GM19397 (cell line): ENCODE measurements around the gene MRPS18A.
"Not testable (repeated sequence)": the region's sequence is repeated elsewhere in the genome, so short reads cannot be mapped to it uniquely, and the experiment has no call there.

Experiments used
- ATAC-seq: cut with Tn5 transposase; IDR thresholded peaks from one replicate; pipeline ENCODE4 v1.9.1; 2021; ENCODE audit warnings: mild to moderate bottlenecking, moderate library complexity; ENCODE audit not compliant: unreplicated experiment

Gene MRPS18A

DNA sequence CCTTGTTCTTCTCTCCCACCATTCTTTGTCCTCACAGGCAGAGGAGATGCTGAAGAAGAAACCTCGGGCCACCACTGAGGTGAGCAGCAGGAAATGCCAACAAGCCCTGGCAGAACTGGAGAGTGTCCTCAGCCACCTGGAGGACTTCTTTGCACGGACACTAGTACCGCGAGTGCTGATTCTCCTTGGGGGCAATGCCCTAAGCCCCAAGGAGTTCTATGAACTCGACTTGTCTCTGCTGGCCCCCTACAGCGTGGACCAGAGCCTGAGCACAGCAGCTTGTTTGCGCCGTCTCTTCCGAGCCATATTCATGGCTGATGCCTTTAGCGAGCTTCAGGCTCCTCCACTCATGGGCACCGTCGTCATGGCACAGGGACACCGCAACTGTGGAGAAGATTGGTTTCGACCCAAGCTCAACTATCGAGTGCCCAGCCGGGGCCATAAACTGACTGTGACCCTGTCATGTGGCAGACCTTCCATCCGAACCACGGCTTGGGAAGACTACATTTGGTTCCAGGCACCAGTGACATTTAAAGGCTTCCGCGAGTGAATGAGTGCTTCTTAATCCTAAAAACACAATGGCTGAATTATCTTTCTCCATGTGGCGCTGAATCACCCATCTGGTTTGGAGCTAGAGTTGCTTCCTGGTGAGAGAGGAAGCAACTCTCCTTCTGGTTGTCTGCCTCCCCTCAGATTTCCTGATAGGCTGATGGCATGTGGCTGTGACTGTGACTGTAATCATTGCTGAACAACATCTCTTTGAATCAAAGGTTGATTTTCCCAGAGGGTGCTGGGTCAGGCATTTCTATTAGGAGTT, 47.4 kb downstream of the MRPS18A start:
- no peak for ATAC-seq

DNA sequence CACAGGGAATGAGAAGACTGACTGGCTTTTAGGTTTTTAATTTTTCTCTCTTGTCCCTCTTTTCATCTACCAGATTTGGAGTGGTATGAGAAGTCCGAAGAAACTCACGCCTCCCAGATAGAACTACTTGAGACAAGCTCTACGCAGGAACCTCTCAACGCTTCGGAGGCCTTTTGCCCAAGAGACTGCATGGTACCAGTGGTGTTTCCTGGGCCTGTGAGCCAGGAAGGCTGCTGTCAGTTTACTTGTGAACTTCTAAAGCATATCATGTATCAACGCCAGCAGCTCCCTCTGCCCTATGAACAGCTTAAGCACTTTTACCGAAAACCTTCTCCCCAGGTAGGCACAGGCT, 51.3 kb downstream of the MRPS18A start:
- no peak for ATAC-seq

- peak; percentile 89 for ATAC-seq
These were observed 51.9 kb downstream of the MRPS18A start, which contains the start of gene MAD2L1BP for GRCh38 chr6:43635387-43636307. MAD2L1BP (plus strand) TSS chr6:43635840; CDS start chr6:43635876, 36 bp downstream.

GRCh38 chr6:43634702-43635303, 52.8 kb downstream of the MRPS18A start:
- no peak for ATAC-seq

DNA sequence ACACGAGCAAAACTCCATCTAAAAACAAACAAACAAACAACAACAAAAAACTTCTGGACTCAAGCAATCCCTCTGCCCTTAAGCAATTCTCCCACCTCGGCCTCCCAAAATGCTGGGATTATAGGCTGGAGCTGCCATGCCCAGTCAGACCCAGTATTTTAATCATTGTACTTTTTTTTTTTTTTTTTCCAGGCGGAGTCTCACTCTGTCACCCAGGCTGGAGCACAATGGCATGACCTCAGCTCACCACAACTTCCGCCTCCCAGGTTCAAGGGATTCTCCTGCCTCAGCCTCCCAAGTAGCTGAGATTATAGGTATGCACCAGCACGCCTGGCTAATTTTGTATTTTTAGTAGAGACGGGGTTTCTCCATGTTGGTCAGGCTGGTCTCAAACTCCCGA, 54.6 kb downstream of the MRPS18A start:
- ATAC-seq: not testable (repeated sequence)

GRCh38 chr6:43630980-43631619, 56.5 kb downstream of the MRPS18A start:
- no peak for ATAC-seq

- ATAC-seq: peak; percentile 47
These were observed 57.9 kb downstream of the MRPS18A start for GRCh38 chr6:43629505-43630300.

- ATAC-seq: peak; percentile 86
These were observed 58.5 kb downstream of the MRPS18A start, which contains the start of gene GTPBP2 for GRCh38 chr6:43629104-43629504. GTPBP2 (minus strand) TSS chr6:43629264; CDS start chr6:43629162, 102 bp downstream.

DNA sequence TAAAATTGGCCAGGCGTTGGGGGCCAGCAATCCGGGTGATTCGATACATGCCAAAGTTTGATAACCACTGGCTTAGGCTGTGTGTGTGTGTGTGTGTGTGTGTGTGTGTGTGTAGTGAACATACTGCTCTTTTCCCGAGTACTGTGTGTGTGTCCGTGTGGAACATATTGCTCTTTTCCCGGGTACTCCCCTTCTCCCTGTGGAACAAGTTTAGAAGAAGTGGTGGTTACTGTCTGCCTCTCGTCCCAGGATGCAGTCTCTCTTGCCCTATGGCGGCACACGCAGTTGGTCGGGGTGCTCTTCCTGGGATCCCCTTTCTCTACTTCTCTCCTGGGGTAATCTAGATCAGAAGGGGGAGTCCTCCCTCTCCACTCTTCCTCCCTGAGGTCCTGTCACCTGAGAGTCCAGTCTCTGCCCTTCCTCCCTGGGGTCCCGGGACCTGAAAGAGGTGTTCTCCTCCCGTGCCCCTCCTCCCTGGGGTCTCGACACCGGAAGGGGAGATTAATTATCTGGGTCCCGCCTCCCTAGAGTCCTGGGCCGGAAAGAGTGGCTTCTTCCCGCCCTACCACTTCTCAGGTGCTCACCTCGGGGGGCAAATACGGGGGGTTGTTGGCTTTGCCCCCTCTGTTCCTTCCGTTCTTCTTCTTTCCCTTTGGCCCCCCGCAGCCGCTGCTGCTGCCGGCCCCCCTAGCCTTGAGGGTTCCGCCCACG, 59.0 kb downstream of the MRPS18A start:
- peak; percentile 20 for ATAC-seq

GRCh38 chr6:43627008-43627825, 60.4 kb downstream of the MRPS18A start:
- no peak for ATAC-seq

- no peak for ATAC-seq
These were observed 62.1 kb downstream of the MRPS18A start for GRCh38 chr6:43625393-43625992.

DNA sequence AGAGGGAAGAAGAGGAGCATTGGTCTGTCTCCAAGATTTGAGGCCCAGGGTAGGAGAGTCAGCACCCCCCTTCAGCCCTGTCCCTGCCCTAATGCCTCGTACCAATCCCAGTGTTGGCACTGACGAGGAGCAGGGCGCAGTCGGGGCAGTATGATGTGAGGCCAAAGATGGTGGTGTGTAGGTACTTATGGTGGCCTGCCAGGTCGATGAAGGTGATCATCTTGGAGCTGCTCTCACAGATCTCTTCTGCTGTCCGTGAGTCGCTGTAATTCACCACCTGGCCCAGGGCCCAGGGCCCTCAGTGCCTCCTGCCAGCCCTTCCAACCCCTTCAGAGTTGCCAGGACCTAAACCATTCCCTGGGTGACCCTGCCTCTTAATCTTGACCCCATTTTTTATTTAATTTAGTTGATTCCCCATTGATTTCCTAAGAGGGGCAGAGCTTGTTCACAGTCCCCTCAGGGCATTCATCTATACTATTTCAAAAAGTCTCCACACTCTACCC, 62.8 kb downstream of the MRPS18A start:
- no peak for ATAC-seq

DNA sequence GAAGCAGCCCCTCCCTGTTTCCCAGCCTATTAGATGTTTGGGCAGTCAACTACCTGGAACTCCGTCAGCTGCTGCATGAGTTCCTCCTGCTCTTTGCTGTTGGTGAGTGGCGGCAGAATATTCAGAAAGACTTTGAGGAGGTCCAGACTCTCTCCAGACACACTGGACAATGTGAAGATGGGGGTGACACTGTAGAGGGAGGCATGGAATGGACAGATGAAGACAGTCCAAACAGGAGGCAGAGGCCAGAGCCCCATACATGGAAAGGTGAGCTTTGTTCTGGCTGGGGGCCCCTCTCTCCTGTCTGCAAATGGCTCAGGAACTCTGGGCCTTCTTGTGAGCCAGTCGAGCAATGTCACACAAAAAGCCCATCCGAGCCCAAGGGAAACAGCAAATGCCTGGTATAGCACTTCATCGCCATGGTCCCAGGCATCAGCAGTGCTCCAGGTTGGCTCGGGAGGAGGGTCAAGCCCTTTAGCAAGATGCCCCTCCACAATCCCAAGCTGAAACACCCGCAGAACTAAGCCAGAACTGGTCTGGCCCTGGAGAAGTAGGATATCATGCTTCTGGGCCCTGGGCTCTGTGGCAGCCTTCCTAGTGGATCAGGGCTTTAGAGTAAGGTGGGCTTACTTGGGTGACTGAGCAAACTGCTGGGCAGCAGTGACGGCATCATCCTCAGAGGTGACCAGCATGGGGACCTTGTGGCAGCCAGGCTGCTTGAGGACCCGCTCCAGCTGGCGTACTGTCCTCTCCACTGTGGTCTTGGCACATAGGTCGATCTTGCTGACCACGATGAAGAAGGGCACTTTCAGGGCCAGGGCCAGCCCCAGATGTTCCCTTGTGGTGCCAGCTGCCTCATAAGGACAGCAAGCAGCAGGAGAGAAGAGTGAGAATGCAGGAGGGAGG, 63.5 kb downstream of the MRPS18A start:
- ATAC-seq: no peak

DNA sequence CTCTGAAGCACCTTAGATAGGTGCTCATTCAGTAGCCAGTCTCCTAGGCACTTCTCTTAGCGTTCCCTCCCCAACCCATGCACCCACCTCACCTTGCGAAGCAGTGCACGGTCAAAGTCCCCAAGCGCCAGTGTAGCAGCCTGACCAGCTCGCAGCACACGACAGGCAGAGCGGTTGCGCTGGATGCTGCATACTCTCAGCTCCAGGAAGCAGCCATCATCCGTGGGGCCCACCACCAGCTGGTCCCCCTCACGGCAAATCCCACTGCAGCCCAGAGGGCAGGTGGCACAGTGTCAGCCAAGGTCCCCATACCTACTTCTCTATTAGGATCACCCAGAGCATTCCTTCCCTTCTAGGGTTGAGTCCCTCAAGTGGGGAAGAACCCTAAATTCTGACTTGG, 65.0 kb downstream of the MRPS18A start:
- no peak for ATAC-seq

GRCh38 chr6:43621836-43622180, 65.8 kb downstream of the MRPS18A start:
- no peak for ATAC-seq
